Choroid plexus epithelial cell (primary cell): ENCODE results near the gene COL13A1.

Source experiments
- DNase-seq: peaks from one replicate; pipeline ENCODE4 v3.0.0-alpha.2; 2010; ENCODE audit warnings: low read depth
- H3K4me3 ChIP-seq: 2 replicates; pipeline ENCODE4 v1.5.1; 2011; ENCODE audit warnings: low read depth, mild to moderate bottlenecking, control low read depth, low read length, moderate library complexity
- TF ChIP-seq, protein P1 (sequence below): conservative IDR thresholded peaks from 2 replicates; pipeline ENCODE4 v1.5.1; 2011; ENCODE audit warnings: low read depth, mild to moderate bottlenecking, control low read depth, inconsistent platforms, low read length, moderate library complexity

COL13A1 gene

GRCh38 chr10:69963835-69964710 is 162.4 kb downstream of the COL13A1 start:
- no peak overlapping the region for H3K4me3 ChIP-seq
- TF ChIP-seq, protein P1, sequence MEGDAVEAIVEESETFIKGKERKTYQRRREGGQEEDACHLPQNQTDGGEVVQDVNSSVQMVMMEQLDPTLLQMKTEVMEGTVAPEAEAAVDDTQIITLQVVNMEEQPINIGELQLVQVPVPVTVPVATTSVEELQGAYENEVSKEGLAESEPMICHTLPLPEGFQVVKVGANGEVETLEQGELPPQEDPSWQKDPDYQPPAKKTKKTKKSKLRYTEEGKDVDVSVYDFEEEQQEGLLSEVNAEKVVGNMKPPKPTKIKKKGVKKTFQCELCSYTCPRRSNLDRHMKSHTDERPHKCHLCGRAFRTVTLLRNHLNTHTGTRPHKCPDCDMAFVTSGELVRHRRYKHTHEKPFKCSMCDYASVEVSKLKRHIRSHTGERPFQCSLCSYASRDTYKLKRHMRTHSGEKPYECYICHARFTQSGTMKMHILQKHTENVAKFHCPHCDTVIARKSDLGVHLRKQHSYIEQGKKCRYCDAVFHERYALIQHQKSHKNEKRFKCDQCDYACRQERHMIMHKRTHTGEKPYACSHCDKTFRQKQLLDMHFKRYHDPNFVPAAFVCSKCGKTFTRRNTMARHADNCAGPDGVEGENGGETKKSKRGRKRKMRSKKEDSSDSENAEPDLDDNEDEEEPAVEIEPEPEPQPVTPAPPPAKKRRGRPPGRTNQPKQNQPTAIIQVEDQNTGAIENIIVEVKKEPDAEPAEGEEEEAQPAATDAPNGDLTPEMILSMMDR: no peak
- no peak for DNase-seq

GRCh38 chr10:69965086-69965485 is 163.4 kb downstream of the COL13A1 start:
- DNase-seq: no peak
- no peak overlapping the region for H3K4me3 ChIP-seq
- TF ChIP-seq, protein P1: no peak

- TF ChIP-seq, protein P1: no peak
- H3K4me3 ChIP-seq: no peak overlapping the region
- DNase-seq: peak; percentile 45
Measured at GRCh38 chr10:69965919-69966662, 164.4 kb downstream of the COL13A1 start.

- H3K4me3 ChIP-seq: no peak overlapping the region
- TF ChIP-seq, protein P1: peak; percentile 35
- peak; percentile 31 for DNase-seq
Measured at GRCh38 chr10:69968830-69969229, 167.1 kb downstream of the COL13A1 start.

DNA sequence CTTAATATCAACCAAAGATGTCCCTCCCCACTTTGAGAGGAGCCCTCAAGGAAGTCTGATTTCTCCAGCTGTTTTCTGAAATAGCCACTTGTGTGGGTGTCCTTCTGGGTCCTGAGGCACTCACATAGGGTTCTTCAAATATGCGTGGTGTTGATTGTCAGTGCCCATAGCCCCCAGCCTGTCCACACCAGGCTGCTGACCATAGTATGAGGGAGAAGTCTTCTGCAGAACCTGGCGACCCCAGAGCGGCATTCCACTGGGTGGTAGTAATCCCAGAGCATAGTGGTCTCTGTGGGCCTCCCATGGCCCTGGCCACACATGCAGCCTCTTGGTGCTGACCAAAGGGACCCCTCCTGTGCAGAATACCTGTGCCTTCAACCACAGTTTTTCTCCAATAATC is 168.3 kb downstream of the COL13A1 start:
- DNase-seq: no peak
- H3K4me3 ChIP-seq: no peak overlapping the region

GRCh38 chr10:69972981-69973397 is 171.3 kb downstream of the COL13A1 start:
- TF ChIP-seq, protein P1: no peak
- DNase-seq: no peak
- no peak overlapping the region for H3K4me3 ChIP-seq

More for the DNA sequence above, 168.3 kb downstream of the COL13A1 start:
- TF ChIP-seq, protein P1: no peak
